ENCODE data around the gene ISG20.
"Not testable (repeated sequence)": the region's sequence is repeated elsewhere in the genome, so short reads cannot be mapped to it uniquely, and the experiment has no call there.

Gene ISG20

GRCh38 chr15:88618686-88619085 is 20.1 kb upstream of the ISG20 start:
- no peak for DNase-seq (ENCODE audit: extremely low read depth in 1 of 2, low read depth in 1 of 2)

- no peak for DNase-seq (ENCODE audit: extremely low read depth in 1 of 2, low read depth in 1 of 2)
These were observed 19.0 kb upstream of the ISG20 start for GRCh38 chr15:88619796-88620195.

GRCh38 chr15:88620995-88621772 is 17.6 kb upstream of the ISG20 start, which contains the start of gene AEN:
TSS of gene AEN (plus strand) at chr15:88621340. CDS start at chr15:88626210, 4,870 bp downstream.
- peak; percentile 89 to 90 for DNase-seq (ENCODE audit: extremely low read depth in 1 of 2, low read depth in 1 of 2)

- DNase-seq (ENCODE audit: extremely low read depth in 1 of 2, low read depth in 1 of 2), result no peak
These were observed 16.8 kb upstream of the ISG20 start for GRCh38 chr15:88621789-88622604.

GRCh38 chr15:88622605-88622975 is 16.2 kb upstream of the ISG20 start:
- DNase-seq (ENCODE audit: extremely low read depth in 1 of 2, low read depth in 1 of 2), result no peak

- peak in 1 of 2 donors; percentile 77 for DNase-seq (ENCODE audit: extremely low read depth in 1 of 2, low read depth in 1 of 2)
These were observed 15.8 kb upstream of the ISG20 start for GRCh38 chr15:88623061-88623460.

GRCh38 chr15:88623632-88624031 is 15.2 kb upstream of the ISG20 start:
- no peak for DNase-seq (ENCODE audit: extremely low read depth in 1 of 2, low read depth in 1 of 2)

GRCh38 chr15:88624156-88624970 is 14.5 kb upstream of the ISG20 start:
- no peak for DNase-seq (ENCODE audit: extremely low read depth in 1 of 2, low read depth in 1 of 2)

GRCh38 chr15:88624971-88625490 is 13.8 kb upstream of the ISG20 start:
- no peak for DNase-seq (ENCODE audit: extremely low read depth in 1 of 2, low read depth in 1 of 2)

- DNase-seq (ENCODE audit: extremely low read depth in 1 of 2, low read depth in 1 of 2), result no peak
These were observed 12.7 kb upstream of the ISG20 start for GRCh38 chr15:88625943-88626741.

GRCh38 chr15:88627463-88627862 is 11.4 kb upstream of the ISG20 start:
- DNase-seq (ENCODE audit: extremely low read depth in 1 of 2, low read depth in 1 of 2), result peak in 1 of 2 donors; percentile 48

- no peak for DNase-seq (ENCODE audit: extremely low read depth in 1 of 2, low read depth in 1 of 2)
These were observed 10.7 kb upstream of the ISG20 start for GRCh38 chr15:88628018-88628654.

GRCh38 chr15:88629071-88629470 is 9.7 kb upstream of the ISG20 start:
- DNase-seq (ENCODE audit: extremely low read depth in 1 of 2, low read depth in 1 of 2), result no peak

GRCh38 chr15:88630141-88630721 is 8.6 kb upstream of the ISG20 start:
- no peak for DNase-seq (ENCODE audit: extremely low read depth in 1 of 2, low read depth in 1 of 2)

GRCh38 chr15:88630798-88631463 is 7.9 kb upstream of the ISG20 start:
- DNase-seq (ENCODE audit: extremely low read depth in 1 of 2, low read depth in 1 of 2), result no peak

GRCh38 chr15:88631464-88632028 is 7.3 kb upstream of the ISG20 start:
- DNase-seq (ENCODE audit: extremely low read depth in 1 of 2, low read depth in 1 of 2), result no peak

GRCh38 chr15:88632797-88633196 is 6.0 kb upstream of the ISG20 start:
- not testable (repeated sequence) for DNase-seq (ENCODE audit: extremely low read depth in 1 of 2, low read depth in 1 of 2)

- no peak for DNase-seq (ENCODE audit: extremely low read depth in 1 of 2, low read depth in 1 of 2)
These were observed 4.4 kb upstream of the ISG20 start for GRCh38 chr15:88634449-88634848.

Data from stimulated activated CD8-positive, alpha-beta memory T cell treated with anti-CD3 and anti-CD28 coated beads, Interleukin-7, amount 100 ng/mL, for 48 hours (primary cell).